GM12878 (cell line): ENCODE measurements around the gene NUP205. TPM values are rescaled to one million over a fixed set of nuclear protein-coding genes. Genes with fewer than 3 reads are reported as not detected.

Source experiments
- ATAC-seq: fragments of 200-7000 bp; cut with Tn5 transposase; 3 replicates; pipeline ENCODE4 v1.9.1; 2020; ENCODE audit warnings: mild to moderate bottlenecking, moderate library complexity
- BruUV-seq: library from RNA; stranded (reverse); fragments of 400-500 nt; replicated peaks from 2 replicates; lab custom pipeline; 2021; lab: Mats Ljungman, UMichigan
- CTCF ChIA-PET: fragments of 300-600 bp; sonication (Branson Sonifier 250); formaldehyde crosslinking; extraction: SDS; loops from one replicate; lab custom pipeline; 2021; ENCODE audit warnings: inconsistent platforms; lab: Yijun Ruan, JAX
- POLR2A ChIA-PET: fragments of 350-600 bp; formaldehyde crosslinking; extraction: SDS; loops from one replicate; lab custom pipeline; 2021; ENCODE audit warnings: inconsistent platforms; lab: Charles Lee
- RAD21 ChIA-PET: fragments of 300-600 bp; sonication (Branson Sonifier 250); formaldehyde crosslinking; loops from one replicate; lab custom pipeline; 2023; ENCODE audit warnings: antibody characterized with exemption; ENCODE audit not compliant: unreplicated experiment; lab: Charles Lee
- SMC1A ChIA-PET: fragments of 300-600 bp; sonication (Branson Sonifier 250); formaldehyde crosslinking; loops from one replicate; lab custom pipeline; 2023; ENCODE audit not compliant: unreplicated experiment, uncharacterized antibody; lab: Charles Lee
- DNase-seq: peaks from one replicate; pipeline ENCODE4 v3.0.0-alpha.2; 2011; ENCODE audit warnings: low read depth, low spot score
- FAIRE-seq: peaks from 3 replicates; lab custom pipeline; 2011; peaks lifted over from hg19 to GRCh38; lab: Jason Lieb, UNC
- H2AFZ ChIP-seq: 2 replicates; pipeline ENCODE4 v1.6.0; 2011; ENCODE audit warnings: low read depth, low read length, control low read depth; ENCODE audit not compliant: control insufficient read depth
- H3K27ac ChIP-seq: 2 replicates; pipeline ENCODE4 v1.5.1; 2011; ENCODE audit warnings: control low read depth; ENCODE audit not compliant: control insufficient read depth, insufficient read depth
- H3K27me3 ChIP-seq, 2 experiments: replicated peaks in 1 of 2; 2 replicates each; pipeline versions ENCODE4 v1.6.0 to v1.6.1; 2011; ENCODE audit warnings: low read length in 1 of 2; ENCODE audit not compliant: control insufficient read depth in 2 of 2, insufficient read depth in 2 of 2
- H3K36me3 ChIP-seq, 2 experiments: 2 replicates each; pipeline ENCODE4 v1.5.1; 2011; ENCODE audit warnings: low read length in 1 of 2; ENCODE audit not compliant: control insufficient read depth in 2 of 2, insufficient read depth in 2 of 2
- H3K4me1 ChIP-seq: 2 replicates; pipeline ENCODE4 v1.6.1; 2011; ENCODE audit warnings: mild to moderate bottlenecking, low read length, moderate library complexity, mixed read lengths; ENCODE audit not compliant: control insufficient read depth, insufficient read depth
- H3K4me2 ChIP-seq: 2 replicates; pipeline ENCODE4 v1.6.0; 2011; ENCODE audit warnings: control low read depth; ENCODE audit not compliant: control insufficient read depth, insufficient read depth
- H3K4me3 ChIP-seq: fragments of 200-600 bp; sonication (generic); 2 replicates; pipeline ENCODE4 v1.5.1; 2016
- H3K79me2 ChIP-seq: 2 replicates; pipeline ENCODE4 v1.6.0; 2011; ENCODE audit warnings: low read length; ENCODE audit not compliant: control insufficient read depth, insufficient read depth
- H3K9ac ChIP-seq: 2 replicates; pipeline ENCODE4 v1.8.0; 2011; ENCODE audit warnings: low read length, control low read depth, mixed read lengths; ENCODE audit not compliant: control insufficient read depth, insufficient read depth
- H3K9me3 ChIP-seq: replicated peaks from 3 replicates; pipeline ENCODE4 v1.5.1; 2011; ENCODE audit warnings: mild to moderate bottlenecking, low read length; ENCODE audit not compliant: control insufficient read depth, insufficient read depth
- H4K20me1 ChIP-seq: 2 replicates; pipeline ENCODE4 v1.6.0; 2011; ENCODE audit not compliant: control insufficient read depth, insufficient read depth
- CBX3 ChIP-seq: fragments of 200-600 bp; sonication (generic); IDR thresholded peaks from 2 replicates; pipeline ENCODE4 v1.6.1; 2016; ENCODE audit warnings: low read depth, borderline replicate concordance
- EGR1 ChIP-seq, 2 experiments: IDR thresholded peaks; 1 replicate in 1 of 2; 2 replicates in 1 of 2; pipeline ENCODE4 v1.6.1; 2011 to 2012; ENCODE audit warnings: low read depth in 2 of 2, low read length in 2 of 2, borderline replicate concordance in 1 of 2, mild to moderate bottlenecking in 1 of 2, moderate library complexity in 1 of 2
- FOS ChIP-seq: IDR thresholded peaks from 3 replicates; pipeline ENCODE4 v1.6.1; 2011; ENCODE audit warnings: borderline replicate concordance; ENCODE audit not compliant: insufficient read length; ENCODE audit errors: extremely low read depth
- HDAC6 ChIP-seq: fragments of 200-600 bp; sonication (generic); IDR thresholded peaks from one replicate; pipeline ENCODE4 v1.8.0; 2017; ENCODE audit warnings: antibody characterized with exemption; ENCODE audit not compliant: unreplicated experiment
- MXI1 ChIP-seq: fragments of 150-350 bp; IDR thresholded peaks from 2 replicates; pipeline ENCODE4 v1.6.1; 2011; ENCODE audit warnings: low read depth, mild to moderate bottlenecking, inconsistent platforms, low read length, improper control_type of control experiment
- NR2C1 ChIP-seq: fragments of 450-650 bp; IDR thresholded peaks from 2 replicates; pipeline ENCODE4 v1.6.1; 2017; ENCODE audit warnings: antibody characterized with exemption, mild to moderate bottlenecking, moderate library complexity
- ZBED1 ChIP-seq: IDR thresholded peaks from 2 replicates; pipeline ENCODE4 v1.6.1; 2016; ENCODE audit warnings: borderline replicate concordance
- ZNF217 ChIP-seq: fragments of 450-650 bp; IDR thresholded peaks from 2 replicates; pipeline ENCODE4 v1.6.1; 2017; ENCODE audit warnings: antibody characterized with exemption, mild to moderate bottlenecking
- ZNF24 ChIP-seq: fragments of 450-650 bp; IDR thresholded peaks from 2 replicates; pipeline ENCODE4 v1.6.1; 2017; ENCODE audit warnings: antibody characterized with exemption, mild to moderate bottlenecking
- WGBS: methylation state at CpG from one replicate; pipeline ENCODE4 v1.1.6; 2016; ENCODE audit warnings: low lambda C conversion rate; ENCODE audit not compliant: insufficient replicate concordance, insufficient coverage; ENCODE audit errors: missing lambda C conversion rate; 5-methylcytosine and 5-hydroxymethylcytosine counted together
- in situ Hi-C: fragments of 300-500 bp; cut with MboI; formaldehyde crosslinking; loops from 9 replicates; pipeline ENCODE4 v1.14.3; 2018; ENCODE audit warnings: mixed read lengths
- intact Hi-C: fragments of 100-400 bp; cut with micrococcal nuclease; formaldehyde crosslinking; loops from one replicate; pipeline ENCODE4 v1.14.2; 2022; ENCODE audit not compliant: unreplicated experiment
- polyA plus RNA-seq, 11 experiments: library from polyadenylated mRNA; depleted of rRNA in 4 of 11; unstranded in 6 of 11; stranded (reverse) in 5 of 11; fragments of >200 nt; fragmentation: Nextera tagmentation in 4 of 11; fragmentation: Illumina TruSeq in 1 of 11; extraction: Ambion mirVana in 4 of 11; extraction: Trizol in 1 of 11; gene quantifications; 1 replicate in 1 of 11; 2 replicates in 10 of 11; pipeline versions ENCODE4 v1.2.1 to v1.2.3, GENCODE V29; 2011 to 2016; ENCODE audit warnings: inconsistent platforms in 2 of 11, missing spikeins in 2 of 11, low read depth in 1 of 11
- total RNA-seq, 4 experiments: library from RNA; depleted of rRNA in 3 of 4; stranded (reverse); fragments of >200 nt in 3 of 4; fragmentation: Illumina TruSeq in 1 of 4; extraction: Trizol in 1 of 4; gene quantifications; 2 replicates each; pipeline versions ENCODE4 v1.2.1 to v1.2.3, GENCODE V29; 2013 to 2021
- TF ChIP-seq, protein P1 (sequence below): IDR thresholded peaks from 2 replicates; pipeline ENCODE4 v1.6.1; 2011; ENCODE audit warnings: low read depth, mild to moderate bottlenecking, low read length, moderate library complexity, borderline replicate concordance; ENCODE audit errors: extremely low read depth
- TF ChIP-seq, protein P2 (sequence below): fragments of 450-650 bp; formaldehyde crosslinking; IDR thresholded peaks from 2 replicates; pipeline ENCODE4 v1.4.0; 2022; ENCODE audit warnings: mild to moderate bottlenecking, moderate library complexity

The NUP205 gene
- total and polyA plus RNA-seq, 10 of the 15 experiments (the other 5 are each of a cell fraction or from before 2014, with no cell fraction given) = 41.4 to 110 (median 85.9) TPM

DNA sequence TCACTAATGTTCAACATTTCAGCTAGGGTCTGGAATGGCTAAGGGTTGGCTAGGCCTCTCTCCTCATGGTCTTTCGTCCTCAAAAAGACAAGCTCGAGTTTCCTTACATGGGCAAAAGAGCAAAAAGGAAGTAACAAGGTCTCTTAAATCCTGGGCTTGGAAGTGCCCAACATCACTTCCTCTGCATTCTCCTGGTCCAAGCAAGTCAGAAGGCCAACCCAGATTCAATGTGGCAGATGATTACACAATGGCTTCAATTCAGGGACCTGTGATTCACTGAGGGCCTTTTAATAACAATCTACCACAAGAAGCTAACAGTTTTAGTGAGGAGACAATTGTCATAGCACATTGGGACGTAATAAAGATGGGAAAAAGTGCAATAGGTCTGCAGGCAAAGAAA is 4.4 kb upstream of the NUP205 start:
- H3K4me3 ChIP-seq = no peak overlapping the region
- intact Hi-C loops (no loop called here), in situ Hi-C loops (loop anchor here (10.0 kb wide), 1 partner anchor 559 kb away; no protein-coding TSS in a partner anchor)
- ATAC-seq = no peak
- no TSS peak for BruUV-seq
- H3K4me2 ChIP-seq = no peak overlapping the region
- peaks cover 17% of the 10 kb centered on the region for H3K4me1 ChIP-seq
- SMC1A ChIA-PET = interaction anchor here (1.6 kb wide), 1 partner anchor 8 kb away, joined by 5 read pairs; no protein-coding TSS in a partner anchor
- POLR2A ChIA-PET = no interaction called here
- no peaks in the 10 kb centered on the region for H3K36me3 ChIP-seq
- no peak for DNase-seq
- no peak overlapping the region for H3K27ac ChIP-seq
- RAD21 ChIA-PET = no interaction called here
- FAIRE-seq = no peak
- H3K9me3 ChIP-seq = no peaks in the 10 kb centered on the region
- no peaks in the 10 kb centered on the region for H3K27me3 ChIP-seq
- H2AFZ ChIP-seq = peak overlapping the region; percentile 61
- CTCF ChIA-PET = interaction anchor here (0.9 to 1.6 kb wide), 3 partner anchors 11 to 274 kb away, joined by 3 to 6 read pairs (median 4); no protein-coding TSS in a partner anchor
- TF ChIP-seq CBX3 (no peak), ZBED1 (no peak), NR2C1 (no peak), FOS (no peak), ZNF24 (no peak), HDAC6 (no peak), EGR1 (IDR thresholded peaks at IDR 0.05; ENCODE audit: borderline replicate concordance in 1 of 2, low read depth in 2 of 2, low read length in 2 of 2) (no peak), MXI1 (no peak), ZNF217 (no peak)
- TF ChIP-seq, protein P1, sequence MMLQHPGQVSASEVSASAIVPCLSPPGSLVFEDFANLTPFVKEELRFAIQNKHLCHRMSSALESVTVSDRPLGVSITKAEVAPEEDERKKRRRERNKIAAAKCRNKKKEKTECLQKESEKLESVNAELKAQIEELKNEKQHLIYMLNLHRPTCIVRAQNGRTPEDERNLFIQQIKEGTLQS = no peak
- TF ChIP-seq, protein P2, sequence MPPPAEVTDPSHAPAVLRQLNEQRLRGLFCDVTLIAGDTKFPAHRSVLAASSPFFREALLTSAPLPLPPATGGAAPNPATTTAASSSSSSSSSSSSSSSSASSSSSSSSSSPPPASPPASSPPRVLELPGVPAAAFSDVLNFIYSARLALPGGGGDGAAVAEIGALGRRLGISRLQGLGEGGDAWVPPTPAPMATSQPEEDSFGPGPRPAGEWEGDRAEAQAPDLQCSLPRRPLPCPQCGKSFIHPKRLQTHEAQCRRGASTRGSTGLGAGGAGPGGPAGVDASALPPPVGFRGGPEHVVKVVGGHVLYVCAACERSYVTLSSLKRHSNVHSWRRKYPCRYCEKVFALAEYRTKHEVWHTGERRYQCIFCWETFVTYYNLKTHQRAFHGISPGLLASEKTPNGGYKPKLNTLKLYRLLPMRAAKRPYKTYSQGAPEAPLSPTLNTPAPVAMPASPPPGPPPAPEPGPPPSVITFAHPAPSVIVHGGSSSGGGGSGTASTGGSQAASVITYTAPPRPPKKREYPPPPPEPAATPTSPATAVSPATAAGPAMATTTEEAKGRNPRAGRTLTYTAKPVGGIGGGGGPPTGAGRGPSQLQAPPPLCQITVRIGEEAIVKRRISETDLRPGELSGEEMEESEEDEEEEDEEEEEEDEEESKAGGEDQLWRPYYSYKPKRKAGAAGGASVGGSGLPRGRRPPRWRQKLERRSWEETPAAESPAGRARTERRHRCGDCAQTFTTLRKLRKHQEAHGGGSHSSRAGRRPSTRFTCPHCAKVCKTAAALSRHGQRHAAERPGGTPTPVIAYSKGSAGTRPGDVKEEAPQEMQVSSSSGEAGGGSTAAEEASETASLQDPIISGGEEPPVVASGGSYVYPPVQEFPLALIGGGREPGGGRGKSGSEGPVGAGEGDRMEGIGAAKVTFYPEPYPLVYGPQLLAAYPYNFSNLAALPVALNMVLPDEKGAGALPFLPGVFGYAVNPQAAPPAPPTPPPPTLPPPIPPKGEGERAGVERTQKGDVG = no peak
- H3K79me2 ChIP-seq = peaks cover 6% of the 10 kb centered on the region
- WGBS = 86% methylated on average over 3 of the region's 3 CpGs
- no peak overlapping the region for H3K9ac ChIP-seq
- H4K20me1 ChIP-seq = no peaks in the 10 kb centered on the region
